HepG2 (cell line): ENCODE results near the gene TBXAS1. TPM values are rescaled to one million over a fixed set of nuclear protein-coding genes. Genes with fewer than 3 reads are reported as not detected.

Source experiments
- ATAC-seq: fragments of 200-7000 bp; cut with Tn5 transposase; 3 replicates; pipeline ENCODE4 v1.9.1; 2020; ENCODE audit warnings: mild to moderate bottlenecking, moderate library complexity
- BruUV-seq: library from RNA; stranded (reverse); fragments of 400-500 nt; replicated peaks from 2 replicates; lab custom pipeline; 2021; lab: Mats Ljungman, UMichigan
- CTCF ChIA-PET: fragments of 300-600 bp; formaldehyde crosslinking; extraction: SDS; loops from one replicate; lab custom pipeline; 2021; ENCODE audit warnings: low total read pairs, inconsistent platforms, low intra/inter-chr PET ratio; lab: Yijun Ruan, JAX
- POLR2A ChIA-PET: fragments of 350-600 bp; sonication (Branson Sonifier 250); formaldehyde crosslinking; loops from one replicate; lab custom pipeline; 2020; ENCODE audit warnings: antibody characterized with exemption, inconsistent platforms; lab: Yijun Ruan, JAX
- DNase-seq: peaks from one replicate; pipeline ENCODE4 v3.0.0-alpha.2; 2015; ENCODE audit warnings: low spot score
- FAIRE-seq: peaks from 3 replicates; lab custom pipeline; 2011; peaks lifted over from hg19 to GRCh38; lab: Jason Lieb, UNC
- H2AFZ ChIP-seq: one replicate; pipeline ENCODE4 v1.6.1; 2011; ENCODE audit warnings: low read length, inconsistent platforms
- H3K27ac ChIP-seq: fragments of 300-600 bp; 3 replicates; pipeline ENCODE4 v1.8.0; 2011; ENCODE audit warnings: mixed run types, mild to moderate bottlenecking, mixed read lengths, low read length, inconsistent platforms; ENCODE audit not compliant: insufficient read depth; ENCODE audit errors: extremely low read length
- H3K27me3 ChIP-seq, 2 experiments: fragments of 200-600 bp in 1 of 2; 2 replicates in 1 of 2; 3 replicates in 1 of 2; pipeline versions ENCODE4 v1.6.0 to v1.8.0; 2011; ENCODE audit warnings: low read length in 2 of 2, mild to moderate bottlenecking in 2 of 2, moderate library complexity in 2 of 2, inconsistent platforms in 1 of 2; ENCODE audit not compliant: insufficient read depth in 2 of 2, control insufficient read depth in 1 of 2
- H3K36me3 ChIP-seq, 2 experiments: fragments of 200-600 bp in 1 of 2; replicated peaks in 1 of 2; 2 replicates in 1 of 2; 3 replicates in 1 of 2; pipeline versions ENCODE4 v1.5.1 to v1.8.0; 2011; ENCODE audit warnings: low read length in 2 of 2, inconsistent platforms in 1 of 2; ENCODE audit not compliant: insufficient read depth in 2 of 2, control insufficient read depth in 1 of 2
- H3K4me1 ChIP-seq: 2 replicates; pipeline ENCODE4 v1.5.1; 2012; ENCODE audit warnings: low read length, inconsistent platforms; ENCODE audit not compliant: insufficient read depth
- H3K4me2 ChIP-seq: 2 replicates; pipeline ENCODE4 v1.6.0; 2011; ENCODE audit warnings: low read depth, low read length, inconsistent platforms
- H3K4me3 ChIP-seq, 3 experiments: fragments of 200-600 bp in 1 of 3; sonication (generic), shearing (Covaris generic) in 1 of 3; replicated peaks in 1 of 3; 2 replicates each; pipeline ENCODE4 v1.5.1; 2011 to 2016; ENCODE audit warnings: low read length in 3 of 3, inconsistent platforms in 2 of 3, low read depth in 2 of 3, mild to moderate bottlenecking in 2 of 3, control low read depth in 1 of 3, mixed read lengths in 1 of 3; ENCODE audit not compliant: insufficient read depth in 1 of 3
- H3K79me2 ChIP-seq: one replicate; pipeline ENCODE4 v1.6.1; 2011; ENCODE audit warnings: low read length, inconsistent platforms; ENCODE audit not compliant: insufficient read depth
- H3K9ac ChIP-seq: 2 replicates; pipeline ENCODE4 v1.6.0; 2011; ENCODE audit warnings: mild to moderate bottlenecking, low read depth, low read length, inconsistent platforms; ENCODE audit not compliant: insufficient read depth
- H3K9me3 ChIP-seq: 2 replicates; pipeline ENCODE4 v1.5.1; 2012; ENCODE audit warnings: mild to moderate bottlenecking, low read length
- H4K20me1 ChIP-seq: 2 replicates; pipeline ENCODE4 v1.6.0; 2011; ENCODE audit warnings: inconsistent platforms, mild to moderate bottlenecking, low read length, moderate library complexity; ENCODE audit not compliant: insufficient read depth
- BRD4 ChIP-seq: sonication (generic); formaldehyde crosslinking; IDR thresholded peaks from 2 replicates; pipeline ENCODE4 v1.4.0; 2020; ENCODE audit warnings: missing genetic modification reagents
- CBX2 ChIP-seq, 2 experiments: fragments of 200-600 bp in 1 of 2; sonication (generic); formaldehyde crosslinking in 1 of 2; IDR thresholded peaks; 2 replicates each; pipeline versions ENCODE4 v1.7.0 to v1.8.1; 2018 to 2022; ENCODE audit warnings: low read depth in 2 of 2, low read length in 1 of 2, mild to moderate bottlenecking in 1 of 2, missing genetic modification reagents in 1 of 2
- CC2D1A ChIP-seq: sonication (generic); formaldehyde crosslinking; IDR thresholded peaks from 2 replicates; pipeline ENCODE4 v1.8.1; 2023; ENCODE audit warnings: mild to moderate bottlenecking, missing genetic modification reagents
- CHD2 ChIP-seq: IDR thresholded peaks from 2 replicates; pipeline ENCODE4 v1.6.1; 2011; ENCODE audit warnings: low read depth, low read length, improper control_type of control experiment
- CREB3 ChIP-seq: sonication (generic); formaldehyde crosslinking; IDR thresholded peaks from 2 replicates; pipeline ENCODE4 v1.5.0; 2020; ENCODE audit warnings: missing genetic modification reagents
- KAT7 ChIP-seq: IDR thresholded peaks from 2 replicates; pipeline ENCODE4 v1.6.1; 2018; ENCODE audit warnings: borderline replicate concordance, missing compliant biosample characterization
- MIXL1 ChIP-seq: IDR thresholded peaks from 2 replicates; pipeline ENCODE4 v1.6.1; 2016
- MXD4 ChIP-seq: IDR thresholded peaks from 2 replicates; pipeline ENCODE4 v1.6.1; 2016; ENCODE audit warnings: mild to moderate bottlenecking, missing biosample characterization, missing genetic modification reagents
- POLR2A ChIP-seq, 2 experiments: IDR thresholded peaks; 2 replicates each; pipeline ENCODE4 v1.6.1; 2011; ENCODE audit warnings: low read depth in 2 of 2, low read length in 2 of 2, mild to moderate bottlenecking in 1 of 2, moderate library complexity in 1 of 2; ENCODE audit not compliant: insufficient read depth in 1 of 2
- TBL1XR1 ChIP-seq: fragments of 150-350 bp; IDR thresholded peaks from 2 replicates; pipeline ENCODE4 v1.6.1; 2014; ENCODE audit warnings: borderline replicate concordance, low read length; ENCODE audit not compliant: partially characterized antibody
- ZFYVE20 ChIP-seq: sonication (generic); formaldehyde crosslinking; IDR thresholded peaks from 2 replicates; pipeline ENCODE4 v1.8.0; 2023; ENCODE audit warnings: low read depth, mild to moderate bottlenecking, moderate library complexity, missing genetic modification reagents, borderline replicate concordance
- ZNF143 ChIP-seq: sonication (generic); formaldehyde crosslinking; IDR thresholded peaks from 2 replicates; pipeline ENCODE4 v1.4.0; 2020; ENCODE audit warnings: missing genetic modification reagents
- ZNF326 ChIP-seq: sonication (generic); formaldehyde crosslinking; IDR thresholded peaks from 2 replicates; pipeline ENCODE4 v1.4.0; 2020; ENCODE audit warnings: missing genetic modification reagents, borderline replicate concordance
- ZNF343 ChIP-seq: sonication (generic); formaldehyde crosslinking; IDR thresholded peaks from 2 replicates; pipeline ENCODE4 v1.4.0; 2020; ENCODE audit warnings: mild to moderate bottlenecking, missing genetic modification reagents
- ZNF501 ChIP-seq: sonication (generic); formaldehyde crosslinking; IDR thresholded peaks from 2 replicates; pipeline ENCODE4 v1.5.1; 2020; ENCODE audit warnings: mild to moderate bottlenecking, moderate library complexity, missing genetic modification reagents
- ZNF510 ChIP-seq: sonication (generic); formaldehyde crosslinking; IDR thresholded peaks from 2 replicates; pipeline ENCODE4 v1.4.0; 2020; ENCODE audit warnings: low read depth, mild to moderate bottlenecking, missing genetic modification reagents
- ZNF607 ChIP-seq: sonication (generic); formaldehyde crosslinking; IDR thresholded peaks from 2 replicates; pipeline ENCODE4 v1.5.1; 2020; ENCODE audit warnings: missing genetic modification reagents, mild to moderate bottlenecking, borderline replicate concordance
- ZSCAN31 ChIP-seq: sonication (generic); formaldehyde crosslinking; IDR thresholded peaks from 2 replicates; pipeline ENCODE4 v1.5.0; 2020; ENCODE audit warnings: low read depth, mild to moderate bottlenecking, missing genetic modification reagents
- WGBS: methylation state at CpG from one replicate; pipeline ENCODE4 v1.1.6; 2017; ENCODE audit warnings: low lambda C conversion rate; 5-methylcytosine and 5-hydroxymethylcytosine counted together
- in situ Hi-C: cut with HindIII; loops from 2 replicates; pipeline ENCODE4 v1.10.0; 2017; ENCODE audit warnings: low pct_unique_long_range_greater_than_20kb; ENCODE audit not compliant: extremely low pct_ligation_motif_present
- intact Hi-C: fragments of 100-400 bp; cut with micrococcal nuclease; formaldehyde crosslinking; loops from one replicate; pipeline ENCODE4 v1.10.0; 2022; ENCODE audit not compliant: unreplicated experiment
- polyA plus RNA-seq, 8 experiments: library from polyadenylated mRNA; depleted of rRNA in 3 of 8; stranded (reverse) in 7 of 8; unstranded in 1 of 8; fragments of >200 nt; fragmentation: Illumina TruSeq in 4 of 8; extraction: Trizol in 4 of 8; gene quantifications; 2 replicates each; pipeline versions ENCODE4 v1.2.1 to v1.2.3, GENCODE V29; 2011 to 2016; ENCODE audit warnings: low read depth in 4 of 8, missing spikeins in 1 of 8, mixed read lengths in 1 of 8; ENCODE audit not compliant: insufficient read depth in 1 of 8
- total RNA-seq, 5 experiments: library from RNA; depleted of rRNA; stranded (reverse); fragments of >200 nt; fragmentation: Illumina TruSeq; extraction: Trizol; gene quantifications; 2 replicates each; pipeline ENCODE4 v1.2.3, GENCODE V29; 2016; ENCODE audit warnings: low read depth in 1 of 5
- TF ChIP-seq, protein P1 (sequence below): sonication (generic); formaldehyde crosslinking; IDR thresholded peaks from 2 replicates; pipeline ENCODE4 v1.9.0; 2021; ENCODE audit warnings: missing genetic modification reagents, borderline replicate concordance

TBXAS1 gene
- total and polyA plus RNA-seq, 2 of the 13 experiments (the other 11 are each of a cell fraction or from before 2014, with no cell fraction given) = 4.0 to 4.9 TPM

GRCh38 chr7:139976838-139977656, 148.0 kb downstream of the TBXAS1 start:
- Histone ChIP-seq H3K27ac (no peak overlapping the region), H3K9me3 (no peaks in the 10 kb centered on the region), H3K79me2 (no peaks in the 10 kb centered on the region), H4K20me1 (no peaks in the 10 kb centered on the region), H3K4me2 (peak overlapping the region; percentile 48), H3K27me3 (peaks cover 0 to 8% of the 10 kb centered on the region in 2 experiments; a peak in 1 of 5 replicates), H3K36me3 (no peaks in the 10 kb centered on the region), H3K4me3 (peak overlapping the region; percentile 33 to 51 (median 38); a peak in 5 of 6 replicates), H3K9ac (peak overlapping the region; percentile 56; the same call in 1 of the 2 replicates), H3K4me1 (no peaks in the 10 kb centered on the region), H2AFZ (peak overlapping the region; percentile 23)
- intact Hi-C loops (no loop called here), in situ Hi-C loops (no loop called here)
- 21% methylated on average over 16 of the region's 17 CpGs for WGBS
- FAIRE-seq (no peak), ATAC-seq (peak; percentile 39), DNase-seq (peak; percentile 15)
- ChIA-PET CTCF (no interaction called here), POLR2A (interaction anchor here (0.6 to 0.7 kb wide), 2 partner anchors 10 to 29 kb away, joined by 3 read pairs; no protein-coding TSS in a partner anchor)
- BruUV-seq = TSS peak; percentile 88
- TF ChIP-seq CREB3 (CRISPR knock-in tag) (no peak), ZNF510 (CRISPR knock-in tag) (no peak), KAT7 (CRISPR knock-in tag) (no peak), TBL1XR1 (no peak), CC2D1A (no peak), ZNF343 (CRISPR knock-in tag) (no peak), BRD4 (CRISPR knock-in tag) (no peak), POLR2A (IDR thresholded peaks at IDR 0.05; ENCODE audit: insufficient read depth in 1 of 2, low read depth in 2 of 2, low read length in 2 of 2) (0 out of 4 replicates have a peak, but pooled peaks have one; percentile 35 to 41), ZNF143 (peak; percentile 75), ZSCAN31 (CRISPR knock-in tag) (no peak), ZNF607 (CRISPR knock-in tag) (no peak), ZNF326 (CRISPR knock-in tag) (no peak), CHD2 (peak; percentile 91), ZNF501 (CRISPR knock-in tag) (no peak), MIXL1 (CRISPR knock-in tag) (no peak), MXD4 (CRISPR knock-in tag) (no peak), ZFYVE20 (no peak), CBX2 (IDR thresholded peaks at IDR 0.05; ENCODE audit: low read depth, low read length) (no peak), CBX2 (CRISPR knock-in tag; IDR thresholded peaks at IDR 0.05; ENCODE audit: low read depth) (no peak)
- TF ChIP-seq, protein P1, sequence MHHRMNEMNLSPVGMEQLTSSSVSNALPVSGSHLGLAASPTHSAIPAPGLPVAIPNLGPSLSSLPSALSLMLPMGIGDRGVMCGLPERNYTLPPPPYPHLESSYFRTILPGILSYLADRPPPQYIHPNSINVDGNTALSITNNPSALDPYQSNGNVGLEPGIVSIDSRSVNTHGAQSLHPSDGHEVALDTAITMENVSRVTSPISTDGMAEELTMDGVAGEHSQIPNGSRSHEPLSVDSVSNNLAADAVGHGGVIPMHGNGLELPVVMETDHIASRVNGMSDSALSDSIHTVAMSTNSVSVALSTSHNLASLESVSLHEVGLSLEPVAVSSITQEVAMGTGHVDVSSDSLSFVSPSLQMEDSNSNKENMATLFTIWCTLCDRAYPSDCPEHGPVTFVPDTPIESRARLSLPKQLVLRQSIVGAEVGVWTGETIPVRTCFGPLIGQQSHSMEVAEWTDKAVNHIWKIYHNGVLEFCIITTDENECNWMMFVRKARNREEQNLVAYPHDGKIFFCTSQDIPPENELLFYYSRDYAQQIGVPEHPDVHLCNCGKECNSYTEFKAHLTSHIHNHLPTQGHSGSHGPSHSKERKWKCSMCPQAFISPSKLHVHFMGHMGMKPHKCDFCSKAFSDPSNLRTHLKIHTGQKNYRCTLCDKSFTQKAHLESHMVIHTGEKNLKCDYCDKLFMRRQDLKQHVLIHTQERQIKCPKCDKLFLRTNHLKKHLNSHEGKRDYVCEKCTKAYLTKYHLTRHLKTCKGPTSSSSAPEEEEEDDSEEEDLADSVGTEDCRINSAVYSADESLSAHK (CRISPR knock-in tag) = no peak
